PFSK-1 (cell line): Measurements from ENCODE around the gene HOXA5.

Experiments
- POLR2AphosphoS5 ChIP-seq: IDR thresholded peaks from 2 replicates; pipeline ENCODE4 v1.6.1; 2012; ENCODE audit warnings: low read depth, mild to moderate bottlenecking, control low read depth, low read length, moderate library complexity
- TF ChIP-seq, protein P1 (sequence below), 2 experiments: IDR thresholded peaks; 2 replicates each; pipeline versions ENCODE4 v1.6.1 to v1.8.0; 2011 to 2012; ENCODE audit warnings: low read depth in 2 of 2, low read length in 2 of 2, control low read depth in 1 of 2, inconsistent platforms in 1 of 2, mild to moderate bottlenecking in 1 of 2, moderate library complexity in 1 of 2; ENCODE audit not compliant: insufficient read depth in 1 of 2

DNA sequence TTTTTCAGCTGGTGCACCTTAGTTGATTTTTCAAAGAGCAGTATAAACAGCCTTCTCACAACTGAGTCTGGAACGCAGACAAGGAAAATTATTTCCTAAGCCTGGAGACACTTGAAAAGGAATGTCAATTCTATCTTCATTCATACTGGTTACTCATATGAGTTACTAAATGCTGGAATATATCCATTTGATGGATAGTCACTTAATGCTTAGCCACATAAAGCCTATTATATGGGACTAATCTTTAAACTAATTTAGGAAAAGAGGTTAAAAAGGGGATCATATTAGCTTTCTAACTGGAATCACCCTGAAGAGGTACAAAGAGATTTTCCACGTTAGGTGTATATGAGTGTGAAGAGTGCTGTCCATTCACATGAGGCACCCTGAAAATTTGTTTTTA, 11.3 kb downstream of the HOXA5 start:
- TF ChIP-seq POLR2AphosphoS5: no peak
- TF ChIP-seq, protein P1, sequence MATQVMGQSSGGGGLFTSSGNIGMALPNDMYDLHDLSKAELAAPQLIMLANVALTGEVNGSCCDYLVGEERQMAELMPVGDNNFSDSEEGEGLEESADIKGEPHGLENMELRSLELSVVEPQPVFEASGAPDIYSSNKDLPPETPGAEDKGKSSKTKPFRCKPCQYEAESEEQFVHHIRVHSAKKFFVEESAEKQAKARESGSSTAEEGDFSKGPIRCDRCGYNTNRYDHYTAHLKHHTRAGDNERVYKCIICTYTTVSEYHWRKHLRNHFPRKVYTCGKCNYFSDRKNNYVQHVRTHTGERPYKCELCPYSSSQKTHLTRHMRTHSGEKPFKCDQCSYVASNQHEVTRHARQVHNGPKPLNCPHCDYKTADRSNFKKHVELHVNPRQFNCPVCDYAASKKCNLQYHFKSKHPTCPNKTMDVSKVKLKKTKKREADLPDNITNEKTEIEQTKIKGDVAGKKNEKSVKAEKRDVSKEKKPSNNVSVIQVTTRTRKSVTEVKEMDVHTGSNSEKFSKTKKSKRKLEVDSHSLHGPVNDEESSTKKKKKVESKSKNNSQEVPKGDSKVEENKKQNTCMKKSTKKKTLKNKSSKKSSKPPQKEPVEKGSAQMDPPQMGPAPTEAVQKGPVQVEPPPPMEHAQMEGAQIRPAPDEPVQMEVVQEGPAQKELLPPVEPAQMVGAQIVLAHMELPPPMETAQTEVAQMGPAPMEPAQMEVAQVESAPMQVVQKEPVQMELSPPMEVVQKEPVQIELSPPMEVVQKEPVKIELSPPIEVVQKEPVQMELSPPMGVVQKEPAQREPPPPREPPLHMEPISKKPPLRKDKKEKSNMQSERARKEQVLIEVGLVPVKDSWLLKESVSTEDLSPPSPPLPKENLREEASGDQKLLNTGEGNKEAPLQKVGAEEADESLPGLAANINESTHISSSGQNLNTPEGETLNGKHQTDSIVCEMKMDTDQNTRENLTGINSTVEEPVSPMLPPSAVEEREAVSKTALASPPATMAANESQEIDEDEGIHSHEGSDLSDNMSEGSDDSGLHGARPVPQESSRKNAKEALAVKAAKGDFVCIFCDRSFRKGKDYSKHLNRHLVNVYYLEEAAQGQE (IDR thresholded peaks at IDR 0.05; ENCODE audit: insufficient read depth in 1 of 2, low read depth in 2 of 2, low read length in 2 of 2): no peak
